ENCODE results near the gene HSPBAP1. TPM values are rescaled to one million over a fixed set of nuclear protein-coding genes. Genes with fewer than 3 reads are reported as not detected.
A peak's percentile ranks its signal among the peaks of the same experiment; 100 is the strongest.

The HSPBAP1 gene
- total and polyA plus RNA-seq, 9 of the 15 experiments (the other 6 are each of a cell fraction or from before 2014, with no cell fraction given) = 2.1 to 4.5 (median 3.4) TPM

GRCh38 chr3:122697952-122698620 is 95.5 kb downstream of the HSPBAP1 start:
- POLR2A ChIA-PET = interaction anchor here (0.5 kb wide), 1 partner anchor 58 kb away, joined by 3 read pairs; no protein-coding TSS in a partner anchor
- H3K27me3 ChIP-seq (ENCODE audit: control insufficient read depth in 2 of 2, insufficient read depth in 2 of 2, low read length in 2 of 2) = no peaks in the 10 kb centered on the region
- no TSS peak for BruUV-seq (replicated peaks)
- no peak overlapping the region for H3K4me3 ChIP-seq
- WGBS (ENCODE audit: insufficient coverage, low coverage, missing lambda C conversion rate) = 27% methylated on average over 2 of the region's 2 CpGs
- no peak overlapping the region for H3K4me2 ChIP-seq (ENCODE audit: insufficient read depth, low read length)
- no peak overlapping the region for H2AFZ ChIP-seq (ENCODE audit: low read depth, low read length)
- peaks cover 13% of the 10 kb centered on the region; the same call in 1 of the 3 replicates for H3K36me3 ChIP-seq (ENCODE audit: control insufficient read depth, insufficient read depth, low read length)
- DNase-seq (ENCODE audit: extremely low read depth in 1 of 4, low spot score in 3 of 4) = no peak
- H4K20me1 ChIP-seq (replicated peaks; ENCODE audit: control insufficient read depth, insufficient read depth, low read length) = no peaks in the 10 kb centered on the region
- no peak for FAIRE-seq
- no peak overlapping the region for H3K9ac ChIP-seq (ENCODE audit: insufficient read depth in 1 of 2, low read depth in 2 of 2, low read length in 2 of 2)
- H3K27ac ChIP-seq (ENCODE audit: extremely low read depth, low read depth, low read length) = no peak overlapping the region
- no peaks in the 10 kb centered on the region for H3K9me1 ChIP-seq (ENCODE audit: control insufficient read depth, insufficient read depth, low read length)
- no peaks in the 10 kb centered on the region; a peak in 1 of 5 replicates for H3K4me1 ChIP-seq (replicated peaks in 1 of 2; ENCODE audit: control insufficient read depth in 2 of 2, insufficient read depth in 2 of 2, low read length in 2 of 2)
- H3K79me2 ChIP-seq (ENCODE audit: control insufficient read depth, insufficient read depth, low read length) = no peaks in the 10 kb centered on the region
- CTCF ChIA-PET (ENCODE audit: low intra/inter-chr PET ratio) = no interaction called here
- in situ Hi-C loops (cut with MboI) (no loop called here), intact Hi-C loops (cut with micrococcal nuclease) (no loop called here)
- no peak for TF ChIP-seq ZNF695 (CRISPR knock-in tag; IDR thresholded peaks at IDR 0.05)
- TF ChIP-seq SAFB (IDR thresholded peaks at IDR 0.05; ENCODE audit: borderline replicate concordance, low read depth, low read length) = no peak
- TF ChIP-seq RBM34 (IDR thresholded peaks at IDR 0.05; ENCODE audit: borderline replicate concordance, insufficient read depth, low read length) = no peak
- TF ChIP-seq CBX2 (IDR thresholded peaks at IDR 0.05; ENCODE audit: insufficient read depth, low read length, poor library complexity, severe bottlenecking) = no peak
- TF ChIP-seq RBM25 (IDR thresholded peaks at IDR 0.05; ENCODE audit: low read depth, low read length, severe bottlenecking) = peak; percentile 36
- no peak for TF ChIP-seq PHF20 (IDR thresholded peaks at IDR 0.05; ENCODE audit: partially characterized antibody)
- no peak for ATAC-seq
- no peaks in the 10 kb centered on the region for H3K9me3 ChIP-seq (replicated peaks; ENCODE audit: control insufficient read depth, insufficient read depth, low read depth, low read length)
